Body of pancreas (tissue), 4 donors: ENCODE results near the gene TBL1XR1. TPM values are rescaled to one million over a fixed set of nuclear protein-coding genes. Genes with fewer than 3 reads are reported as not detected.

ENCODE experiments used
- ATAC-seq: fragments of 150-250 bp; one replicate; pipeline ENCODE4 v1.9.1; 2016
- DNase-seq, 4 donors: peaks; one replicate each; pipeline ENCODE4 v3.0.0-alpha.2; 2019
- H3K27ac ChIP-seq, 4 donors: fragments of 200-600 bp; sonication (generic); 1 replicate in 3 of 4; 2 replicates in 1 of 4; pipeline versions ENCODE4 v1.5.1 to v1.6.1; 2016 to 2019; ENCODE audit warnings: mild to moderate bottlenecking in 1 of 4, mixed read lengths in 1 of 4, moderate library complexity in 1 of 4
- H3K27me3 ChIP-seq, 2 donors: fragments of 200-600 bp; sonication (generic); one replicate each; pipeline ENCODE4 v1.6.0; 2016; ENCODE audit warnings: mild to moderate bottlenecking in 1 of 2
- H3K36me3 ChIP-seq, 2 donors: fragments of 200-600 bp; sonication (generic); replicated peaks in 1 of 2; 2 replicates each; pipeline ENCODE4 v1.5.1; 2016; ENCODE audit warnings: low read depth in 2 of 2; ENCODE audit not compliant: insufficient read depth in 1 of 2
- H3K4me1 ChIP-seq: fragments of 200-600 bp; sonication (generic); one replicate; pipeline ENCODE4 v1.6.0; 2016
- H3K4me3 ChIP-seq, 2 donors: fragments of 200-600 bp; sonication (generic); 1 replicate in 1 of 2; 2 replicates in 1 of 2; pipeline ENCODE4 v1.5.1; 2016 to 2019
- H3K9me3 ChIP-seq, 3 donors: fragments of 200-600 bp; sonication (generic); 1 replicate in 2 of 3; 2 replicates in 1 of 3; pipeline ENCODE4 v1.5.1; 2016
- POLR2A ChIP-seq, 3 donors: fragments of 450-650 bp; IDR thresholded peaks; one replicate each; pipeline ENCODE4 v1.6.1; 2016; ENCODE audit warnings: antibody characterized with exemption in 3 of 3, mild to moderate bottlenecking in 2 of 3
- WGBS, 2 donors: methylation state at CpG; one replicate each; pipeline ENCODE4 v1.1.5; 2017; 5-methylcytosine and 5-hydroxymethylcytosine counted together
- intact Hi-C: fragments of 100-400 bp; cut with DNase I; formaldehyde crosslinking; loops from one replicate; pipeline ENCODE4 v1.15.1; 2023
- total RNA-seq, 2 donors: library from RNA; depleted of rRNA; stranded (reverse); fragments of >200 nt; gene quantifications; one replicate each; pipeline ENCODE4 v1.1.0, GENCODE V29; 2016
- TF ChIP-seq, protein P1 (sequence below), 7 experiments: fragments of 450-650 bp in 4 of 7; fragments of 200-600 bp in 3 of 7; sonication (generic) in 3 of 7; IDR thresholded peaks; one replicate each; pipeline ENCODE4 v1.5.1; 2016 to 2019; ENCODE audit warnings: antibody characterized with exemption in 7 of 7

The TBL1XR1 gene
- total RNA-seq, 2 donors from 2014 or later: 34.3 to 57.9 TPM

GRCh38 chr3:177210744-177211502 lies 13.6 kb upstream of the TBL1XR1 start:
- no peak for ATAC-seq
- no peak overlapping the region for H3K4me3 ChIP-seq
- no peaks in the 10 kb centered on the region for H3K27me3 ChIP-seq
- peak overlapping the region in 3 of 4 donors; percentile 37 to 61 (median 46) for H3K27ac ChIP-seq
- intact Hi-C loops: no loop called here
- 88 to 89% methylated on average over 10 to 11 of the region's 11 CpGs for WGBS, 2 donors
- H3K9me3 ChIP-seq: no peaks in the 10 kb centered on the region
- DNase-seq: no peak
- no peaks in the 10 kb centered on the region for H3K36me3 ChIP-seq
- peaks cover 26% of the 10 kb centered on the region for H3K4me1 ChIP-seq
- TF ChIP-seq, protein P1, sequence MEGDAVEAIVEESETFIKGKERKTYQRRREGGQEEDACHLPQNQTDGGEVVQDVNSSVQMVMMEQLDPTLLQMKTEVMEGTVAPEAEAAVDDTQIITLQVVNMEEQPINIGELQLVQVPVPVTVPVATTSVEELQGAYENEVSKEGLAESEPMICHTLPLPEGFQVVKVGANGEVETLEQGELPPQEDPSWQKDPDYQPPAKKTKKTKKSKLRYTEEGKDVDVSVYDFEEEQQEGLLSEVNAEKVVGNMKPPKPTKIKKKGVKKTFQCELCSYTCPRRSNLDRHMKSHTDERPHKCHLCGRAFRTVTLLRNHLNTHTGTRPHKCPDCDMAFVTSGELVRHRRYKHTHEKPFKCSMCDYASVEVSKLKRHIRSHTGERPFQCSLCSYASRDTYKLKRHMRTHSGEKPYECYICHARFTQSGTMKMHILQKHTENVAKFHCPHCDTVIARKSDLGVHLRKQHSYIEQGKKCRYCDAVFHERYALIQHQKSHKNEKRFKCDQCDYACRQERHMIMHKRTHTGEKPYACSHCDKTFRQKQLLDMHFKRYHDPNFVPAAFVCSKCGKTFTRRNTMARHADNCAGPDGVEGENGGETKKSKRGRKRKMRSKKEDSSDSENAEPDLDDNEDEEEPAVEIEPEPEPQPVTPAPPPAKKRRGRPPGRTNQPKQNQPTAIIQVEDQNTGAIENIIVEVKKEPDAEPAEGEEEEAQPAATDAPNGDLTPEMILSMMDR (IDR thresholded peaks at IDR 0.05): no peak
- TF ChIP-seq POLR2A (IDR thresholded peaks at IDR 0.05): no peak

GRCh38 chr3:177209509-177209908 lies 12.2 kb upstream of the TBL1XR1 start:
- no peaks in the 10 kb centered on the region for H3K36me3 ChIP-seq
- 72 to 94% methylated on average over 5 of the region's 5 CpGs for WGBS, 2 donors
- H3K4me1 ChIP-seq: peaks cover 26% of the 10 kb centered on the region
- H3K9me3 ChIP-seq: no peaks in the 10 kb centered on the region
- H3K4me3 ChIP-seq: no peak overlapping the region
- no peaks in the 10 kb centered on the region for H3K27me3 ChIP-seq
- no peak for DNase-seq
- no peak overlapping the region for H3K27ac ChIP-seq
- intact Hi-C loops: no loop called here
- no peak for ATAC-seq
- TF ChIP-seq POLR2A (IDR thresholded peaks at IDR 0.05): no peak
- TF ChIP-seq, protein P1 (IDR thresholded peaks at IDR 0.05): no peak

- no peaks in the 10 kb centered on the region for H3K36me3 ChIP-seq
- WGBS, 2 donors: 45 to 55% methylated on average over 3 of the region's 3 CpGs
- intact Hi-C loops: no loop called here
- TF ChIP-seq POLR2A (IDR thresholded peaks at IDR 0.05): no peak
- H3K9me3 ChIP-seq: peaks cover 0 to 5% (median 0%) of the 10 kb centered on the region in 3 donors
- no peak for DNase-seq
- no peak for ATAC-seq
- no peaks in the 10 kb centered on the region for H3K27me3 ChIP-seq
- H3K27ac ChIP-seq: no peak overlapping the region
- peaks cover 26% of the 10 kb centered on the region for H3K4me1 ChIP-seq
- H3K4me3 ChIP-seq: no peak overlapping the region
Observed at GRCh38 chr3:177208781-177209180, 11.5 kb upstream of the TBL1XR1 start.

GRCh38 chr3:177208223-177208622 lies 10.9 kb upstream of the TBL1XR1 start:
- Histone ChIP-seq H3K36me3 (no peaks in the 10 kb centered on the region), H3K27me3 (no peaks in the 10 kb centered on the region), H3K9me3 (peaks cover 0 to 6% (median 0%) of the 10 kb centered on the region in 3 donors), H3K4me1 (peaks cover 26% of the 10 kb centered on the region), H3K27ac (no peak overlapping the region), H3K4me3 (no peak overlapping the region)
- WGBS, 2 donors: 87 to 96% methylated on average over 6 of the region's 6 CpGs
- no peak for TF ChIP-seq POLR2A (IDR thresholded peaks at IDR 0.05)
- TF ChIP-seq, protein P1 (IDR thresholded peaks at IDR 0.05): no peak
- ATAC-seq: no peak
- intact Hi-C loops: no loop called here
- DNase-seq: no peak

- DNase-seq (no peak), ATAC-seq (no peak)
- intact Hi-C loops: no loop called here
- H3K4me1 ChIP-seq: peaks cover 17% of the 10 kb centered on the region
- peaks cover 0 to 6% (median 0%) of the 10 kb centered on the region in 3 donors for H3K9me3 ChIP-seq
- H3K27ac ChIP-seq: no peak overlapping the region
- no peaks in the 10 kb centered on the region for H3K27me3 ChIP-seq
- H3K4me3 ChIP-seq: no peak overlapping the region
- 93 to 94% methylated on average over 4 of the region's 4 CpGs for WGBS, 2 donors
- no peaks in the 10 kb centered on the region for H3K36me3 ChIP-seq
- no peak for TF ChIP-seq POLR2A (IDR thresholded peaks at IDR 0.05)
- TF ChIP-seq, protein P1 (IDR thresholded peaks at IDR 0.05): no peak
Observed at GRCh38 chr3:177206936-177207335, 9.7 kb upstream of the TBL1XR1 start.
